Measurements from ENCODE around the gene ATP5ME.

The ATP5ME gene

GRCh38 chr4:654871-655463, 19.1 kb downstream of the ATP5ME start:
- no peak for DNase-seq (ENCODE audit: low spot score)
- TF ChIP-seq CTCF (IDR thresholded peaks at IDR 0.05): no peak
- Histone ChIP-seq H3K4me3 (no peak overlapping the region), H3K27ac (no peak overlapping the region)

- Histone ChIP-seq H3K4me3 (no peak overlapping the region), H3K27ac (no peak overlapping the region)
- no peak for TF ChIP-seq CTCF (IDR thresholded peaks at IDR 0.05)
- no peak for DNase-seq (ENCODE audit: low spot score)
These were observed 19.6 kb downstream of the ATP5ME start for GRCh38 chr4:654503-654845.

GRCh38 chr4:653831-654502, 20.1 kb downstream of the ATP5ME start:
- H3K4me3 ChIP-seq: no peak overlapping the region
- no peak for DNase-seq (ENCODE audit: low spot score)
- no peak for TF ChIP-seq CTCF (IDR thresholded peaks at IDR 0.05)
- H3K27ac ChIP-seq: no peak overlapping the region

- TF ChIP-seq CTCF (IDR thresholded peaks at IDR 0.05): no peak
- no peak overlapping the region for H3K4me3 ChIP-seq
These were observed 20.8 kb downstream of the ATP5ME start for GRCh38 chr4:653080-653821.

GRCh38 chr4:651884-652642, 22.0 kb downstream of the ATP5ME start:
- Histone ChIP-seq H3K27ac (no peak overlapping the region), H3K4me3 (no peak overlapping the region)
- no peak for TF ChIP-seq CTCF (IDR thresholded peaks at IDR 0.05)
- no peak for DNase-seq (ENCODE audit: low spot score)

More at GRCh38 chr4:653080-653821, 20.8 kb downstream of the ATP5ME start:
- no peak overlapping the region for H3K27ac ChIP-seq
- no peak for DNase-seq (ENCODE audit: low spot score)

- Histone ChIP-seq H3K27ac (no peak overlapping the region), H3K4me3 (peak overlapping the region; percentile 36)
- no peak for TF ChIP-seq CTCF (IDR thresholded peaks at IDR 0.05)
- DNase-seq (ENCODE audit: low spot score): no peak
These were observed 22.9 kb downstream of the ATP5ME start for GRCh38 chr4:650951-651883.

All from coronary artery (tissue), 2 donors.